GM19468 (cell line): Measurements from ENCODE around the gene PBXIP1.

ENCODE experiments used
- ATAC-seq: cut with Tn5 transposase; IDR thresholded peaks from one replicate; pipeline ENCODE4 v1.9.1; 2021; ENCODE audit warnings: mild to moderate bottlenecking, moderate library complexity, moderate number of reproducible peaks; ENCODE audit not compliant: unreplicated experiment; ENCODE audit errors: extremely low read depth

PBXIP1 gene

DNA sequence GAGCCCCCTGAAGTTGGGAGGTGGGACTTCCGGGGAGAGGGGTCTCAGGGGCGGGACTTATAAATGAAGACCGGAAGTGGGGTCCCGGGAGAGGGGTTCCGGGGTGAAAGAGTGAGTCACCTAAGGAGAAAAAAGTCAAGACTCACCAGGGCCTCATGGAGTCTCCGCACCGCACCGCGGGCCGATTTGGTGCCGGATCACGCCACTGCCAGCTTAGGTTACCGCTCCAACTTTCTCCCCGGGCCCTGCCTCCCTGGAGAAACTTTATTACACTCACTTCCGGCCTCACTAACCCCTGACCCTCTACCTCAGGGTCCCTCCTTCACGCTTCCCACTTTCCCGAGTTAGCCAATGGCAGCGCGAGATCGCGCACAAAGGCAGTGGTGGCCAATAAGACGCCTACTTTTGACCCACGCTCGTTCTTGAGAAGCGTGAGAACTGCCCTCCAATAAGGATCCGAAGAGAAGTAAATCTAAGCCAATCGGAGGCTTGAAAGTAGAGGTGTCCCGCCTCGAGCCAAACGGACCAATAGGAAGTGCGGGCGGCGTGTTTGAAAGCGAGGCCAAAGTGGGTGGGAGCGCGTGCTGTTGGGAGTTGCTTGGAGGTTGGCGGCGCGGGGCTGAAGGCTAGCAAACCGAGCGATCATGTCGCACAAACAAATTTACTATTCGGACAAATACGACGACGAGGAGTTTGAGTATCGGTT is 18.4 kb upstream of the PBXIP1 start, which contains the start of gene CKS1B:
TSS of gene CKS1B (plus strand) at position 580 of the 706 bp plus-strand sequence. CDS start at position 645, 65 bp downstream.
- peak; percentile 81 for ATAC-seq

- ATAC-seq, result no peak
Measured at GRCh38 chr1:154973344-154974101, 17.6 kb upstream of the PBXIP1 start.

- no peak for ATAC-seq
Measured at GRCh38 chr1:154972517-154973343, 16.8 kb upstream of the PBXIP1 start.

GRCh38 chr1:154972213-154972516 is 16.3 kb upstream of the PBXIP1 start:
- no peak for ATAC-seq

GRCh38 chr1:154971341-154971998 is 15.6 kb upstream of the PBXIP1 start:
- no peak for ATAC-seq

- no peak for ATAC-seq
Measured at GRCh38 chr1:154970631-154971340, 14.9 kb upstream of the PBXIP1 start, which contains the start of gene SHC1. SHC1 (minus strand) TSS chr1:154970747; CDS start chr1:154970526, 221 bp downstream.

DNA sequence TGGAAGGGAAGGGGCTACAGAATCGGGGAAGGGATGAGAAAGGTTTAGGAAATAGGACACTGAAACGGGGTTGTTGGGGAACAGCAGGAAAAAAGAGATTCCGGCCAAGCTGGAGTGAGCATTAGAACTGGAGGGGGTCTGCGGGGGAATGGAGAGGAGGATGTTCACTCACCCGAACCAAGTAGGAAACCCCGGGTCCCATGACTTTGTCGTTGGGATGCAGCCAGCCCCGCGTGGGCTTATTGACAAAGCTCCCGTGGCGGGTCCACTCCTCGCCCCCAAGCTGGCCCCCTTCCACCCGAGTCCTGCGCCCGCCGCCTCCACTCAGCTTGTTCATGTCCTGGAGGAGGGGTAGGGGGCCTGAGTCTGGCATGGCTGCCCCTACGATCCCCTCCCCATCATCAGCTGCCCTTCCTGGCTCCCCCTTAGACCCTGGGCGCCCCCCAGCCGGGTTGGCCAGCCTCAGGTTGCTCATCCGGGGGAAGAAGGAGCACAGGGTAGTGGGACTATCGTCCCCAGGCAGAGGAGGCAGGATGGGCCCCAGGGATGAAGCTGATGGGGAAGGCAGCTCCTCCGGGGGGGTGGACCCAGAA is 14.1 kb upstream of the PBXIP1 start:
- no peak for ATAC-seq

GRCh38 chr1:154969246-154969645 is 13.3 kb upstream of the PBXIP1 start:
- ATAC-seq, result no peak

DNA sequence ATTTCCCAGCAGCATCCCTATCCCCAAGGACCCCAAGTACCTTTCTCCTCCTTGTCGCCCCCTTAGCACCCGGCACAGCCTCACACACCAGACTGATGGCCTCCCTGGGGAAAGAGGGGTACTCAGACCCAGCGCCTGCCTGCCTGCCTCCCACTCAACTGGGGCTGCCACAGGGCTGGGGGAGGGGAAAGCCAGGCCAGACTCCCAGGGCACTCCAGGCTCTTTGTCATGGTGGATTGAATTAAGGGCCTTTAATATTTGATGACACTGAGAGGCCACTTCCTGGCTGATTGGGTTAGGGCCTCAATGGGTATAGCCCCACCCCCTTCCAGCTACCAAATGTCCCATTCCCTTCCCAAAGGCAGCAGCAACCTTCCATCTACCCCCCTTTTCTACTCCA is 12.8 kb upstream of the PBXIP1 start:
- no peak for ATAC-seq

- no peak for ATAC-seq
Measured at GRCh38 chr1:154967331-154967950, 11.5 kb upstream of the PBXIP1 start.

DNA sequence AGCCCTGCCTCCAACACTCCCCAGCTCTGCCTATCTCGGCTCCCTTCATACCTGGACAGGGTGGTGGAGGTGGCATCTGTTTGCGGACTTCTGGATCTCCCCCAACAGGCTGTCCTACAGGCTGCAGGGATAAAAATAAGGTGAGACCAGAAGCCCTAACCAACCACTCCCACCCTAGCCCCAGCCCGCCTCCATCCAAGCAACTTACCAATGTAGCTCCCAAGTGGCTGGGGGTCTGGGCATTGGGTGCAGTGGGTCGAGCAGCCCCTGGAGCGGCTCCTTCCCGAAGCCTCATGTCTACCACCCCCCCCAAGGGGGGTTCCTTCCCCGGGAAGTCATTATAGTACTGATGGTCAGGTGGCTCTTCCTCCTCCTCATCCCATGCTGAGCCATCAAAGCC is 10.2 kb upstream of the PBXIP1 start:
- ATAC-seq, result no peak

GRCh38 chr1:154964359-154964758 is 8.5 kb upstream of the PBXIP1 start:
- ATAC-seq, result no peak

GRCh38 chr1:154963643-154964042 is 7.7 kb upstream of the PBXIP1 start:
- ATAC-seq, result no peak

GRCh38 chr1:154962795-154963330 is 7.0 kb upstream of the PBXIP1 start:
- ATAC-seq, result no peak

- no peak for ATAC-seq
Measured at GRCh38 chr1:154962156-154962749, 6.4 kb upstream of the PBXIP1 start.

DNA sequence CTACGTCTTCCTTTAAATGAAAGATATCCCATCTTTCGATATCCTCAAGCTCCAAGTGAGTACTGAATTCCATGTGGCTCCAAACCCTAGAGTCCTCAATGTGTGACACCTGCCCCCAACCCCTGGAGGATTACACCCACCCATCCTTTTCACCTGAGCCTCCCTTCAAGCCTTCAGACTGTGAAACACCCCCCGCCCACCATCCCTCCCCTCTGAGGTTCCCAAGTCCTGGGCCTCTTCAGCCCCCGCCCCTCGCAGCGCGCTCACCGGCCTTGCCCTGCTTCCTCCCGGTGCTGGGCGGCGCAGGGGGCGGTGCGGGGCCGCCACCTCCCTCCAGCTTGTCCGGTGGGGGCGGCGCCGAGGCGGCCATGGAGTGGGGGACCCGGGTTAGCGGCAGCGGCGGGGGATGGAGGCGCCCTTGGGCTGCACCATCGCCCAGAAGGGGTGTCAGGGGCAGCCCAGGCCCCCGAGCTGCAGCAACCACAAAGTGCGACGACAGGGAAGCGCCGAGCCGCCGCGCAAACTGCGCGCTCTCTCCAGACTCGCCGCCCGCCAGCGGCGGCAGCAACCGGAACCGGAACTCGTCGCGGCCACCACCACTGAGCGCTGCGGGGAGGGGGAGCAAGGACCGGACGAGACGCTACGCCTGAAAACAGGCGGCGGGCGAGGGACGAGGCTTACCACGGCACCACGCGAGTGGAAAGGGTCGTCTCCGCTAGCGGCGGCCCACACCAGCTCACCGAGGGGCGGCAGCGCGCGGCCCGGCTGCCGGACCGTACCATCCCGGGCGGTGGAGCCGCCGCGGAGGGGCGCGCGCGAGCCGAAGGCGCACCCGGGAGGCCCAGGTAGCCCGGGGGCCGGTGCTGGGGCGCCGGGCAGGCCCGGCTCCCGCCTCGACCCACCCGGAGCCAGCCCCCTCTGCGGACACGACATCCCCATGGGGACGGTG is 5.6 kb upstream of the PBXIP1 start, which contains the start of gene PYGO2:
TSS of gene PYGO2 (minus strand) at position 576 of the 949 bp plus-strand sequence. CDS start at position 370, 206 bp downstream.
- ATAC-seq, result peak; percentile 40
